Trophoblast cell (in vitro differentiated cells and primary cell): ENCODE measurements around the gene SPATS2.

Source experiments
- DNase-seq, 2 donors: peaks; one replicate each; pipeline ENCODE4 v3.0.0-alpha.2; 2016
- H2AFZ ChIP-seq: 2 replicates; pipeline ENCODE4 v1.6.1; 2013; ENCODE audit warnings: low read length, moderate library complexity, mild to moderate bottlenecking; ENCODE audit not compliant: insufficient read depth, poor library complexity
- H2AK5ac ChIP-seq: 2 replicates; pipeline ENCODE4 v1.6.1; 2013; ENCODE audit warnings: mild to moderate bottlenecking, low read length
- H2BK120ac ChIP-seq: 2 replicates; pipeline ENCODE4 v1.6.1; 2013; ENCODE audit warnings: low read length, mild to moderate bottlenecking, moderate library complexity; ENCODE audit not compliant: insufficient read depth, poor library complexity
- H2BK12ac ChIP-seq: 2 replicates; pipeline ENCODE4 v1.6.1; 2013; ENCODE audit warnings: mild to moderate bottlenecking, low read length, moderate library complexity
- H2BK5ac ChIP-seq: 2 replicates; pipeline ENCODE4 v1.6.1; 2013; ENCODE audit warnings: low read length, low read depth, moderate library complexity, mild to moderate bottlenecking; ENCODE audit not compliant: poor library complexity
- H3K14ac ChIP-seq: 2 replicates; pipeline ENCODE4 v1.6.1; 2013; ENCODE audit warnings: mild to moderate bottlenecking, low read length
- H3K18ac ChIP-seq: 2 replicates; pipeline ENCODE4 v1.6.1; 2013; ENCODE audit warnings: mild to moderate bottlenecking, low read length
- H3K23ac ChIP-seq: 2 replicates; pipeline ENCODE4 v1.6.1; 2013; ENCODE audit warnings: low read length
- H3K27ac ChIP-seq: 2 replicates; pipeline ENCODE4 v1.5.1; 2013; ENCODE audit warnings: low read depth, mild to moderate bottlenecking, inconsistent platforms, low read length, moderate library complexity
- H3K27me3 ChIP-seq: 2 replicates; pipeline ENCODE4 v1.6.1; 2013; ENCODE audit warnings: inconsistent platforms, mild to moderate bottlenecking, low read length, moderate library complexity; ENCODE audit not compliant: insufficient read depth
- H3K36me3 ChIP-seq, 2 experiments: 1 replicate in 1 of 2; 2 replicates in 1 of 2; pipeline ENCODE4 v1.6.1; 2013; ENCODE audit warnings: low read length in 2 of 2, mild to moderate bottlenecking in 2 of 2, moderate library complexity in 1 of 2; ENCODE audit not compliant: insufficient read depth in 2 of 2, control insufficient read depth in 1 of 2
- H3K4ac ChIP-seq: 2 replicates; pipeline ENCODE4 v1.6.1; 2013; ENCODE audit warnings: low read depth, mild to moderate bottlenecking, low read length, moderate library complexity
- H3K4me1 ChIP-seq, 2 experiments: 1 replicate in 1 of 2; 2 replicates in 1 of 2; pipeline ENCODE4 v1.6.1; 2013; ENCODE audit warnings: low read length in 2 of 2, mild to moderate bottlenecking in 2 of 2, moderate library complexity in 1 of 2; ENCODE audit not compliant: insufficient read depth in 2 of 2, control insufficient read depth in 1 of 2
- H3K4me2 ChIP-seq: 2 replicates; pipeline ENCODE4 v1.6.1; 2013; ENCODE audit warnings: inconsistent platforms, mild to moderate bottlenecking, low read length, moderate library complexity
- H3K4me3 ChIP-seq: 2 replicates; pipeline ENCODE4 v1.5.1; 2013; ENCODE audit warnings: mild to moderate bottlenecking, low read depth, low read length, inconsistent platforms
- H3K79me1 ChIP-seq: one replicate; pipeline ENCODE4 v1.6.1; 2013; ENCODE audit warnings: low read length
- H3K79me2 ChIP-seq: 2 replicates; pipeline ENCODE4 v1.6.1; 2013; ENCODE audit warnings: low read length, mild to moderate bottlenecking; ENCODE audit not compliant: control insufficient read depth, insufficient read depth, poor library complexity
- H3K9ac ChIP-seq: 2 replicates; pipeline ENCODE4 v1.6.1; 2013; ENCODE audit warnings: mild to moderate bottlenecking, low read length
- H3K9me3 ChIP-seq: 2 replicates; pipeline ENCODE4 v1.6.1; 2013; ENCODE audit warnings: low read depth, mild to moderate bottlenecking, control low read depth, inconsistent platforms, low read length; ENCODE audit not compliant: insufficient read depth
- H4K12ac ChIP-seq: 2 replicates; pipeline ENCODE4 v1.6.1; 2013; ENCODE audit warnings: low read depth, mild to moderate bottlenecking, low read length, moderate library complexity
- H4K8ac ChIP-seq: 2 replicates; pipeline ENCODE4 v1.6.1; 2013; ENCODE audit warnings: low read depth, mild to moderate bottlenecking, low read length, moderate library complexity
- H4K91ac ChIP-seq: one replicate; pipeline ENCODE4 v1.6.1; 2013; ENCODE audit warnings: low read depth, mild to moderate bottlenecking, low read length, moderate library complexity
- WGBS: extraction: QIAGEN DNeasy Blood & Tissue Kit; methylation state at CpG from one replicate; pipeline ENCODE4 v1.1.7; 2013; ENCODE audit warnings: missing lambda C conversion rate; ENCODE audit not compliant: insufficient read length, insufficient coverage; ENCODE audit errors: extremely low coverage; 5-methylcytosine and 5-hydroxymethylcytosine counted together

The SPATS2 gene

DNA sequence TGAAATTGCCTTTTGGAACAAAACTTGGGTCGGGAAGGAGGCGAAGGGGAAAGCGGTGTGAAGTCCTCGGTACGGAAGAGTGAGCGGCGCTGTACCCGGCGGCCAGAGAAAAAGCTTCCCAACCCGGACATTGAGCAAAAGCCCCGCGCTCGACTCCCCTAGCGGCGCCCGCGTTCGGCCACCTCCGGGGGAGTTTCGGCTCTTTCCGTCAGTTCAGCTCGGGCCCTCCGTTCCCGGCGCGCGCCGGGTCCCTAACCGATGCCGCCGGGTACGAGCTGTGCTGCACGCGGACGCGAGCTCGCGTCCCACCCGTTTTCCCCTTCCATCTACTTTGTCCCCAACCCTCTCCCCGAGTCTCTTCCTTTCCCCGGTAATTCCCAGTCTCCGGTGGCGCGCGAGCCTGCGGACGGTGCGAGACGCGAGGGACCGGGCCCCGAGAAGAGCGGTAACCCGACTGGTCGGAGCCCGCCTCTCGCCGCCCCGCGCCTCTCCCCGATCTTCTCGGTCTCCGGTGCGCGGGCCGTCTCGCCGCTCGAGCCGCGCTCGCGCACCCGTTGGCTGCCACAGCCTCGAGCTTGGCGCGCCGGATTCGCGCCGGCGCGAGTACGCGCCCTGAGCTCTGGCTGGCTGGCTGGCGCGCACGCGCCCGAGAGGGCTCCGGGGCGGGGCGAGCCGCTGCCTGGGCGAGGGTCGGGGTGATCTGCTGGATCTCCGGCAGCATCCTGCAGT is 446 bp upstream of the SPATS2 start:
- no CpG with 5 or more reads among the region's 97 CpGs for WGBS
- Histone ChIP-seq H3K36me3 (no peaks in the 10 kb centered on the region), H4K8ac (peak overlapping the region; percentile 99), H2AK5ac (no peak overlapping the region), H3K79me1 (peaks cover 10% of the 10 kb centered on the region), H3K23ac (no peak overlapping the region), H3K4me2 (peak overlapping the region; percentile 99), H2BK12ac (peak overlapping the region; percentile 42), H4K12ac (peak overlapping the region; percentile 100), H2AFZ (peak overlapping the region; percentile 100), H3K4ac (peak overlapping the region; percentile 83), H4K91ac (peak overlapping the region; percentile 99), H3K4me3 (peak overlapping the region; percentile 92), H3K9ac (peak overlapping the region; percentile 97), H3K14ac (peak overlapping the region; percentile 98), H3K18ac (peak overlapping the region; percentile 88), H3K9me3 (peaks cover 2% of the 10 kb centered on the region), H3K27me3 (no peaks in the 10 kb centered on the region), H2BK120ac (peak overlapping the region; percentile 98), H2BK5ac (peak overlapping the region; percentile 95), H3K27ac (peak overlapping the region; percentile 96), H3K4me1 (peaks cover 0 to 2% of the 10 kb centered on the region in 2 experiments), H3K79me2 (peaks cover 10% of the 10 kb centered on the region)
- peak; percentile 85 to 94 for DNase-seq

DNA sequence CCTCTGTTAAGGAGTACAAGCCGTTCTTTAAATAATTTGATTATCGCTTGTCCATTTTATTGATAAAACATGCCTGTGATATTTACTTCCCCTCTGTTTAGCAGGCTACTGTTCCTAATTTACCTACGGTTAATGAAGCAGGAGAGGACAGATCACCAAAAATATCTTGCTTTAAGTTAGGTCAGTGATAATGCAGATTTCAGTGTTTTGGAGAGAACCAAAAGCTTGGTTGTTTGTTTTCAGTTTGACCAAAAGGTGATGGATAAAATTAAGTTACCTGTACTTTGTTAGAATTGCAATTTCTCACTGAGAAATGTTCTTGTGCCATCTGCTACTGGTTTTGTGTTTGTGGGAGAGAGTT is 958 bp downstream of the SPATS2 start:
- Histone ChIP-seq H3K4ac (no peak overlapping the region), H2BK12ac (no peak overlapping the region), H2BK5ac (no peak overlapping the region), H4K12ac (no peak overlapping the region), H2BK120ac (no peak overlapping the region), H3K18ac (no peak overlapping the region), H2AFZ (no peak overlapping the region), H4K91ac (no peak overlapping the region), H2AK5ac (no peak overlapping the region), H3K36me3 (no peaks in the 10 kb centered on the region), H3K4me1 (peaks cover 0 to 2% of the 10 kb centered on the region in 2 experiments), H3K4me3 (no peak overlapping the region), H3K27me3 (no peaks in the 10 kb centered on the region), H3K23ac (no peak overlapping the region), H3K14ac (no peak overlapping the region), H3K79me2 (peaks cover 10% of the 10 kb centered on the region), H3K79me1 (peaks cover 10% of the 10 kb centered on the region), H3K9ac (no peak overlapping the region), H3K4me2 (peak overlapping the region; percentile 93), H3K9me3 (peaks cover 2% of the 10 kb centered on the region), H4K8ac (no peak overlapping the region), H3K27ac (no peak overlapping the region)
- WGBS: no CpG with 5 or more reads among the region's 3 CpGs
- no peak for DNase-seq

DNA sequence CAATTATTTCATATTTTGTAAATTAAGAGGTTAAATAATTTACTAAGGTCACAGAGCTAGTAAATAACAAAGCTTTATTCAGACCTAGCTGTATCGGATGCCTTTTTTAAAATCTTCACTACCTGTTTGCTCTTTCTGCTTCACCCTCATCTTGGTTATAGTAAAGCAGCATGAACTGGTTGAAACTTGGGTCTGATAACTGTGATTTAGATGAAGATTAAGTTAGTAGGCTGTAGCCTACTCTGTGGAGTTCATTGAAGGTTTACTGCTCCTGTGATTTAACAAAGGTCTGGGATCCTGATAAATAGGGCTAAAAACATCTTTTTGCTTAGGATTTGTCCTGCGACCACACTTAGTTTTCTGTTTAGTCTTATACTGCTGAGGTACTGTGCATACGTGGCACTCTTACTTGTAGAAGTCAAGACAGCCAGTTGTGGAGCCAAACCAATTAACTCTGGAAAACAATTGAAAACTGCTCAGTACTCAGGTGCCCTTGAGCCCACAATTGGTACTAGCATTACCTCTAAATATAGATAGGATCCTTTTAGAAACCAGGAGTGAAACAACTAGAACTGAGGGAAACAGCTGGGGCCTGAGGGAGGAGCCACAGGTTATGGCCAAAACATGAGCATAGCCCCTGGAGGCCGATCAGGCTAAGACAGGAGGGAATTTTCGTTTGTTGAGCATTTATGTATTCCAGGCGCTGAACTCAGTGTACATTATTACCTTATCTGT is 2.3 kb downstream of the SPATS2 start:
- Histone ChIP-seq H3K4ac (no peak overlapping the region), H3K9me3 (peaks cover 2% of the 10 kb centered on the region), H2AK5ac (no peak overlapping the region), H3K36me3 (peaks cover 0 to 3% of the 10 kb centered on the region in 2 experiments), H3K79me2 (peaks cover 10% of the 10 kb centered on the region), H3K9ac (no peak overlapping the region), H3K27ac (no peak overlapping the region), H2BK120ac (no peak overlapping the region), H3K27me3 (no peaks in the 10 kb centered on the region), H3K18ac (no peak overlapping the region), H2AFZ (no peak overlapping the region), H2BK5ac (no peak overlapping the region), H4K12ac (no peak overlapping the region), H4K91ac (no peak overlapping the region), H3K14ac (no peak overlapping the region), H3K4me2 (no peak overlapping the region), H2BK12ac (no peak overlapping the region), H3K79me1 (peaks cover 10% of the 10 kb centered on the region), H4K8ac (no peak overlapping the region), H3K4me1 (peaks cover 0 to 2% of the 10 kb centered on the region in 2 experiments), H3K4me3 (no peak overlapping the region), H3K23ac (no peak overlapping the region)
- no CpG with 5 or more reads among the region's 6 CpGs for WGBS
- peak; percentile 54 to 71 for DNase-seq

GRCh38 chr12:49370539-49370938 is 3.3 kb downstream of the SPATS2 start:
- H4K12ac ChIP-seq: no peak overlapping the region
- no peak overlapping the region for H3K23ac ChIP-seq
- peaks cover 10% of the 10 kb centered on the region for H3K79me1 ChIP-seq
- H3K4me1 ChIP-seq: peaks cover 0 to 2% of the 10 kb centered on the region in 2 experiments
- DNase-seq: no peak
- H3K27ac ChIP-seq: no peak overlapping the region
- H2AK5ac ChIP-seq: no peak overlapping the region
- H4K91ac ChIP-seq: no peak overlapping the region
- no peak overlapping the region for H4K8ac ChIP-seq
- WGBS: no CpG with 5 or more reads among the region's 6 CpGs
- H3K36me3 ChIP-seq: peaks cover 0 to 3% of the 10 kb centered on the region in 2 experiments
- no peak overlapping the region for H3K18ac ChIP-seq
- no peak overlapping the region for H2BK120ac ChIP-seq
- no peak overlapping the region for H2BK12ac ChIP-seq
- no peak overlapping the region for H3K4me3 ChIP-seq
- peak overlapping the region; percentile 75 for H3K4ac ChIP-seq
- H3K79me2 ChIP-seq: peaks cover 10% of the 10 kb centered on the region
- peaks cover 2% of the 10 kb centered on the region for H3K9me3 ChIP-seq
- H3K14ac ChIP-seq: no peak overlapping the region
- H2BK5ac ChIP-seq: no peak overlapping the region
- no peak overlapping the region for H3K9ac ChIP-seq
- no peaks in the 10 kb centered on the region for H3K27me3 ChIP-seq
- H3K4me2 ChIP-seq: no peak overlapping the region
- no peak overlapping the region for H2AFZ ChIP-seq
